Panc1 (cell line): ENCODE measurements around the gene SCN10A. TPM values are rescaled to one million over a fixed set of nuclear protein-coding genes. Genes with fewer than 3 reads are reported as not detected.

ENCODE experiments used
- ATAC-seq: fragments of 200-7000 bp; cut with Tn5 transposase; 2 replicates; pipeline ENCODE4 v1.9.1; 2020; ENCODE audit warnings: mild to moderate bottlenecking, moderate library complexity
- BruUV-seq: library from RNA; stranded (reverse); fragments of 400-500 nt; replicated peaks from 2 replicates; lab custom pipeline; 2021; lab: Mats Ljungman, UMichigan
- CTCF ChIA-PET: fragments of 300-600 bp; sonication (Branson Sonifier 250); formaldehyde crosslinking; loops from one replicate; lab custom pipeline; 2022; ENCODE audit warnings: antibody characterized with exemption; lab: Charles Lee
- POLR2A ChIA-PET: fragments of 300-600 bp; sonication (Branson Sonifier 250); formaldehyde crosslinking; loops from one replicate; lab custom pipeline; 2022; ENCODE audit warnings: antibody characterized with exemption; lab: Charles Lee
- DNase-seq: peaks from one replicate; pipeline ENCODE4 v3.0.0-alpha.2; 2010; ENCODE audit warnings: low read depth, low spot score
- H3K27ac ChIP-seq: 2 replicates; pipeline ENCODE4 v1.5.1; 2011; ENCODE audit warnings: mild to moderate bottlenecking, low read length, inconsistent platforms
- H3K27me3 ChIP-seq: fragments of 200-500 bp; sonication (Bioruptor generic); 2 replicates; pipeline ENCODE4 v1.6.0; 2014; ENCODE audit warnings: low read length, inconsistent platforms; ENCODE audit not compliant: control insufficient read depth, insufficient read depth
- H3K36me3 ChIP-seq: fragments of 200-500 bp; sonication (Bioruptor generic); 2 replicates; pipeline ENCODE4 v1.5.1; 2014; ENCODE audit warnings: inconsistent platforms, mild to moderate bottlenecking, low read length, moderate library complexity; ENCODE audit not compliant: control insufficient read depth, insufficient read depth
- H3K4me1 ChIP-seq: 2 replicates; pipeline ENCODE4 v1.5.1; 2011; ENCODE audit warnings: inconsistent platforms, mild to moderate bottlenecking, low read length, moderate library complexity; ENCODE audit not compliant: control insufficient read depth, insufficient read depth
- H3K4me3 ChIP-seq, 2 experiments: 2 replicates each; pipeline ENCODE4 v1.5.1; 2011 to 2012; ENCODE audit warnings: low read depth in 2 of 2, low read length in 2 of 2, mild to moderate bottlenecking in 2 of 2, inconsistent platforms in 1 of 2, moderate library complexity in 1 of 2
- H3K9me3 ChIP-seq: fragments of 200-500 bp; sonication (Bioruptor generic); 2 replicates; pipeline ENCODE4 v1.5.1; 2014; ENCODE audit warnings: low read depth, mild to moderate bottlenecking, inconsistent platforms, low read length, moderate library complexity; ENCODE audit not compliant: control insufficient read depth, insufficient read depth
- POLR2AphosphoS5 ChIP-seq: IDR thresholded peaks from 2 replicates; pipeline ENCODE4 v1.6.1; 2012; ENCODE audit warnings: mild to moderate bottlenecking, low read depth, low read length, moderate library complexity
- SIN3A ChIP-seq: IDR thresholded peaks from 2 replicates; pipeline ENCODE4 v1.6.1; 2012; ENCODE audit warnings: low read depth, mild to moderate bottlenecking, low read length, moderate library complexity, borderline replicate concordance; ENCODE audit not compliant: insufficient read depth
- TCF7L2 ChIP-seq: IDR thresholded peaks from 2 replicates; pipeline ENCODE4 v1.6.1; 2011; ENCODE audit warnings: mild to moderate bottlenecking, low read depth, low read length, inconsistent platforms
- in situ Hi-C: cut with HindIII; loops from 2 replicates; pipeline ENCODE4 v1.10.0; 2016; ENCODE audit warnings: low sequenced_read_pairs, low pct_unique_long_range_greater_than_20kb
- intact Hi-C: fragments of 100-400 bp; cut with micrococcal nuclease; formaldehyde crosslinking; loops from one replicate; pipeline ENCODE4 v1.10.0; 2022; ENCODE audit not compliant: unreplicated experiment
- total RNA-seq: library from RNA; stranded (reverse); gene quantifications from one replicate; pipeline ENCODE4 v1.2.1, GENCODE V29; 2021; ENCODE audit not compliant: unreplicated experiment
- TF ChIP-seq, protein P1 (sequence below): fragments of 450-650 bp; IDR thresholded peaks from 2 replicates; pipeline ENCODE4 v1.5.1; 2017; ENCODE audit warnings: mild to moderate bottlenecking
- TF ChIP-seq, protein P2 (sequence below), 2 experiments: IDR thresholded peaks; 2 replicates each; pipeline ENCODE4 v1.6.1; 2011 to 2012; ENCODE audit warnings: low read depth in 2 of 2, control low read depth in 1 of 2, low read length in 1 of 2, mild to moderate bottlenecking in 1 of 2, moderate library complexity in 1 of 2; ENCODE audit not compliant: insufficient read depth in 1 of 2

Gene SCN10A
- total RNA-seq, 1 experiment from 2014 or later = not detected

DNA sequence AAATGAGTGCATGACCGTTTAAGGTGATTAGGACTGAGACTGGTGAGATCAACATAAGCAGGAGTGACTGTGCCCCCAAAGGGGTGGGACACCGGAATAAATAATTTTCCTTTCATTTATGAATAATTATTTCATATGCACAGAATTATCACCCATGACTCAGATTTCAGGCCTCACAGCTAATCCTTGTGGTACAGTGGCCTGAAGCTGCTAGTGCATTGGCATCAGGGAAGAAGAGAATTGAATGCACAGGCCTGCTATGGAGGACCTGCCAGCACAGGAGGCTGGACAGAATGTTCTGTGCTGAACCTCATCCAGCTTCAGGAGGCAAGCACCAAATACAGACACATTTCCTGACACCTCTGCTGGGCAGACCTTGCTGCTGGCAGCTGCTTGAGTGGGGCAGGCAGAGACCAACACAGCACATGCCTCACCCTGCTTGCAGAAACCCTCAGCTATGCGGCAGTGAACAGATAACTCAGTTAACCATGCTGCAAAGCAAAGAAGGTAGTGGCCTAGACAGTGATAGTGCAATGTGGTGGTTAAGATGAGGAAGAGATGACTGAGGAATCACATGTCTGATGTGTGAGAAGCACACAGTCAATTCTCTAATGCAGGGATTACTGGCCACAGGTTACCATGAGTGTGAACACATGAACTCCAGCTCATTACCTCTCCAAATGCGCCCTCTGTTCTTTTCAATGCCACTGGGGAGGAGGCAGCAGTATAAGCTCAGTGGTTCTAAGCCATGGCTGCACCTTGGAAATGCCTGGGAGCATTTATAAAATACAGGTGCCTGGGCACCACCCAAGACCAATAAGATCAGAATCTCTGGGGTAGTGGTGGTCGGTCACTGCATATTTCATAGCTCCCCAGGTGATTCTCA is 98.4 kb downstream of the SCN10A start:
- Histone ChIP-seq H3K9me3 (no peaks in the 10 kb centered on the region), H3K27me3 (peaks cover 3% of the 10 kb centered on the region; the same call in 1 of the 2 replicates), H3K36me3 (no peaks in the 10 kb centered on the region), H3K27ac (no peak overlapping the region), H3K4me3 (no peak overlapping the region), H3K4me1 (no peaks in the 10 kb centered on the region)
- ChIA-PET POLR2A (no interaction called here), CTCF (no interaction called here)
- BruUV-seq = no TSS peak
- DNase-seq (no peak), ATAC-seq (no peak)
- intact Hi-C loops = no loop called here
- in situ Hi-C loops = no loop called here
- TF ChIP-seq SIN3A (no peak), POLR2AphosphoS5 (no peak), TCF7L2 (no peak)
- TF ChIP-seq, protein P1, sequence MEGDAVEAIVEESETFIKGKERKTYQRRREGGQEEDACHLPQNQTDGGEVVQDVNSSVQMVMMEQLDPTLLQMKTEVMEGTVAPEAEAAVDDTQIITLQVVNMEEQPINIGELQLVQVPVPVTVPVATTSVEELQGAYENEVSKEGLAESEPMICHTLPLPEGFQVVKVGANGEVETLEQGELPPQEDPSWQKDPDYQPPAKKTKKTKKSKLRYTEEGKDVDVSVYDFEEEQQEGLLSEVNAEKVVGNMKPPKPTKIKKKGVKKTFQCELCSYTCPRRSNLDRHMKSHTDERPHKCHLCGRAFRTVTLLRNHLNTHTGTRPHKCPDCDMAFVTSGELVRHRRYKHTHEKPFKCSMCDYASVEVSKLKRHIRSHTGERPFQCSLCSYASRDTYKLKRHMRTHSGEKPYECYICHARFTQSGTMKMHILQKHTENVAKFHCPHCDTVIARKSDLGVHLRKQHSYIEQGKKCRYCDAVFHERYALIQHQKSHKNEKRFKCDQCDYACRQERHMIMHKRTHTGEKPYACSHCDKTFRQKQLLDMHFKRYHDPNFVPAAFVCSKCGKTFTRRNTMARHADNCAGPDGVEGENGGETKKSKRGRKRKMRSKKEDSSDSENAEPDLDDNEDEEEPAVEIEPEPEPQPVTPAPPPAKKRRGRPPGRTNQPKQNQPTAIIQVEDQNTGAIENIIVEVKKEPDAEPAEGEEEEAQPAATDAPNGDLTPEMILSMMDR = no peak
- TF ChIP-seq, protein P2, sequence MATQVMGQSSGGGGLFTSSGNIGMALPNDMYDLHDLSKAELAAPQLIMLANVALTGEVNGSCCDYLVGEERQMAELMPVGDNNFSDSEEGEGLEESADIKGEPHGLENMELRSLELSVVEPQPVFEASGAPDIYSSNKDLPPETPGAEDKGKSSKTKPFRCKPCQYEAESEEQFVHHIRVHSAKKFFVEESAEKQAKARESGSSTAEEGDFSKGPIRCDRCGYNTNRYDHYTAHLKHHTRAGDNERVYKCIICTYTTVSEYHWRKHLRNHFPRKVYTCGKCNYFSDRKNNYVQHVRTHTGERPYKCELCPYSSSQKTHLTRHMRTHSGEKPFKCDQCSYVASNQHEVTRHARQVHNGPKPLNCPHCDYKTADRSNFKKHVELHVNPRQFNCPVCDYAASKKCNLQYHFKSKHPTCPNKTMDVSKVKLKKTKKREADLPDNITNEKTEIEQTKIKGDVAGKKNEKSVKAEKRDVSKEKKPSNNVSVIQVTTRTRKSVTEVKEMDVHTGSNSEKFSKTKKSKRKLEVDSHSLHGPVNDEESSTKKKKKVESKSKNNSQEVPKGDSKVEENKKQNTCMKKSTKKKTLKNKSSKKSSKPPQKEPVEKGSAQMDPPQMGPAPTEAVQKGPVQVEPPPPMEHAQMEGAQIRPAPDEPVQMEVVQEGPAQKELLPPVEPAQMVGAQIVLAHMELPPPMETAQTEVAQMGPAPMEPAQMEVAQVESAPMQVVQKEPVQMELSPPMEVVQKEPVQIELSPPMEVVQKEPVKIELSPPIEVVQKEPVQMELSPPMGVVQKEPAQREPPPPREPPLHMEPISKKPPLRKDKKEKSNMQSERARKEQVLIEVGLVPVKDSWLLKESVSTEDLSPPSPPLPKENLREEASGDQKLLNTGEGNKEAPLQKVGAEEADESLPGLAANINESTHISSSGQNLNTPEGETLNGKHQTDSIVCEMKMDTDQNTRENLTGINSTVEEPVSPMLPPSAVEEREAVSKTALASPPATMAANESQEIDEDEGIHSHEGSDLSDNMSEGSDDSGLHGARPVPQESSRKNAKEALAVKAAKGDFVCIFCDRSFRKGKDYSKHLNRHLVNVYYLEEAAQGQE (IDR thresholded peaks at IDR 0.05; ENCODE audit: insufficient read depth in 1 of 2, low read depth in 2 of 2, low read length in 1 of 2) = no peak

DNA sequence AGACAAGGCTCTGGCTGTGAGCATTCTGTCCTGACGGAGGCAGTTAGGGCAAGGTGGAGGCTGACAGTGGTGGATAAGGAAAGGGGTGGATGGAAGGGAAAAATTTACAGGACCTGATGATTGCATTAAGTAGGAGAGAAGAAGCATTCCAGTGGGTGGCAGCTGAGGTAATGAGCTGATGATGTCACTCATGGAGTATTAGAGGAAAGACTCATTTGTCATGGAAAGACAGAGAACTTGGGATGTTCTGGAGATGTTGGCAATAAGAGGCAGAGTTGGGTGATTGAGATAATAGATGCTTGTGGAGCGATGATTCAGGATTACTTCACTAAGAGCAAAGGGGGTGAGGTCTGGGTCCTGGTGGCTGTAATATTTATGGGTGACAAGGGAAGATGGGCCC is 102.9 kb downstream of the SCN10A start:
- POLR2A ChIA-PET = no interaction called here

More for the DNA sequence above, 102.9 kb downstream of the SCN10A start:
- CTCF ChIA-PET = no interaction called here
- no peaks in the 10 kb centered on the region for H3K4me1 ChIP-seq
- ATAC-seq = no peak
- BruUV-seq = no TSS peak
- H3K9me3 ChIP-seq = no peaks in the 10 kb centered on the region
- H3K4me3 ChIP-seq = no peak overlapping the region
- H3K36me3 ChIP-seq = no peaks in the 10 kb centered on the region
- in situ Hi-C loops = no loop called here
- TF ChIP-seq, protein P2 (IDR thresholded peaks at IDR 0.05; ENCODE audit: insufficient read depth in 1 of 2, low read depth in 2 of 2, low read length in 1 of 2) = no peak
- TF ChIP-seq TCF7L2 (no peak), POLR2AphosphoS5 (no peak), SIN3A (no peak)
- TF ChIP-seq, protein P1 = no peak
- H3K27me3 ChIP-seq = peaks cover 1% of the 10 kb centered on the region; the same call in 1 of the 2 replicates
- intact Hi-C loops = no loop called here
- H3K27ac ChIP-seq = no peak overlapping the region
- no peak for DNase-seq
